WI38 (cell line): Measurements from ENCODE around the gene SDC3.

Source experiments
- H3K4me3 ChIP-seq: 2 replicates; pipeline ENCODE4 v1.5.1; 2011; ENCODE audit warnings: low read depth, mild to moderate bottlenecking, control low read depth, low read length
- CTCF ChIP-seq: IDR thresholded peaks from 2 replicates; pipeline ENCODE4 v1.5.1; 2012; ENCODE audit warnings: low read depth, mild to moderate bottlenecking, control low read depth, low read length

The SDC3 gene

GRCh38 chr1:30852026-30852425, 56.5 kb downstream of the SDC3 start:
- no peak for TF ChIP-seq CTCF
- H3K4me3 ChIP-seq: no peak overlapping the region

GRCh38 chr1:30851286-30851685, 57.3 kb downstream of the SDC3 start:
- no peak overlapping the region for H3K4me3 ChIP-seq
- TF ChIP-seq CTCF: no peak

DNA sequence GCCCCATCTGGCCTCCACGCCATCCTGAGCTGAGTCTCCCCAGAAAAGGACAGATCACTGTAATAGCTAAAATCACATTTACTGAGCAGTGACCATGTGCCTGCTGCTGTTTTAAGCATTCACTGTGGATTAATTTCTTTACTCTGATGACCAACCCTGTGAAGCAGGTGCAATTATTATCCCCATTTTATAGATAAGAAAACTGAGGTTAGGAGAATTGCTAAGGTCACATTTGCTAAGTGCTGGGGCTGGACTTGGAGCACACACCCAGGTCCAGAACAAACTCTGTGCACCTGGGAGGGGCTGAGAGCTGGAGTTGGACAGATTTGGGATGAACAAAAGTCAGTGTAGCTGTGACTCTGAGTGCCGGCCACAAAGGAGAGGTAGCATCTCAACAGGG, 58.0 kb downstream of the SDC3 start:
- no peak overlapping the region for H3K4me3 ChIP-seq
- TF ChIP-seq CTCF: no peak

- TF ChIP-seq CTCF: no peak
- no peak overlapping the region for H3K4me3 ChIP-seq
Measured at GRCh38 chr1:30848130-30848529, 60.4 kb downstream of the SDC3 start.

DNA sequence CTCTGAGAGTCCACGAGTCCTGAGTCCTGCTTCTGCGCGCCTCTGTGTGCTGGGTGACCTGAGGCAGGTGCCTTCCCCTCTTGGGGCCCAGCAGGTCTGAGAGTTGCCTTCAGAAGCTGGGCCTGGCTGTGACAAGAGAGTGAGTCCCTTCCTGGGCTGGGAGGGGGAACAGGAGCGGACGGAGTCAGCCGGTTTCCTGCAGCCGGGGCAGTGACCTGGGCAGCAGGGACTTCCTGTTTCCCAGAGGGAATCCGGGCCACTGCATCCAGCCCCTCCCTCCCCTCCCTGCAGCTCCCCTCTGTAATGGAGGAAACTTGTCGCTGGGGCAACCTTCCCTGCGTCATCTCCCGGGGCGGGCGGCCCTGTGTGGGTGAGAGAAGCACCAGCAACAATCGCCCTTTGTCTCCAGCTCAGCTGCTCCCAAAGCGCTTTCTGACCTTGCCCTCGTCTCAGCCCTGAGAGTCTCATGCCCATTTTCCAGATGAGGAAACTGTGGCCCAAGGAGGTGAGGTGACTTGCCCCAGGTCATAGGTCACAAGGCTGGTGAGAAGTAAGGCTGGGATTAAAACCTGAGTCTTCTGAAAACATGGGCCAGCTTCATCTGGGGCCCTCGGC, 61.1 kb downstream of the SDC3 start:
- H3K4me3 ChIP-seq: no peak overlapping the region
- TF ChIP-seq CTCF: no peak

GRCh38 chr1:30846587-30846986, 62.0 kb downstream of the SDC3 start:
- H3K4me3 ChIP-seq: no peak overlapping the region
- no peak for TF ChIP-seq CTCF

- TF ChIP-seq CTCF: no peak
- H3K4me3 ChIP-seq: no peak overlapping the region
Measured at GRCh38 chr1:30845904-30846290, 62.7 kb downstream of the SDC3 start.
